ENCODE measurements around the gene SFMBT2. TPM values are rescaled to one million over a fixed set of nuclear protein-coding genes. Genes with fewer than 3 reads are reported as not detected.

Gene SFMBT2
- total and polyA plus RNA-seq, 4 donors, result 2.9 to 11.0 (median 6.5) TPM

DNA sequence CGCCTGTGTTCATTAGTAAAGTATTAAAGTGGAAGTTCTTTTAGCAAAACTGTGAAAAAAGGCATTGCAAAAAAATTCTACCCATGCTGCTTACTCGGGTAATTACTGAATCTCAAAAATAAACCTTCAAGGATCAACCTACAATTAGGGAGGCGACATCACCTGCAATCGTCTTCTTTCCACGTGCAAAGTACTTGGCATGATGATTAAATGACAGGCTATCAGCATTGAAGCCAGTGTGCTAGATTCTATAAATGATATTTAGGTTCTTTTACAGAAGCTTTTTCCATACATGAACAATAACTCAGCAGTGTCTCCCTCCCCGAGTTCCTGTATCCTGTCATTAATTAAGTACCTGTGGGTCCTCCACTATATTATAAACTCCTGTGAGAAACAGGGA lies 105.8 kb downstream of the SFMBT2 start:
- H3K9ac ChIP-seq (ENCODE audit: insufficient read depth in 1 of 2, low read length in 2 of 2), result no peak overlapping the region
- peaks cover 0 to 24% (median 8%) of the 10 kb centered on the region in 5 donors for H3K4me1 ChIP-seq (ENCODE audit: control insufficient read depth in 5 of 5, insufficient read depth in 5 of 5, low read length in 5 of 5)
- no peaks in the 10 kb centered on the region for H3K9me3 ChIP-seq (ENCODE audit: control insufficient read depth in 4 of 4, insufficient read depth in 3 of 4, low read length in 3 of 4)
- WGBS, 2 donors, result 90 to 92% methylated on average over 6 of the region's 6 CpGs
- H3K27ac ChIP-seq (ENCODE audit: low read depth in 1 of 2, low read length in 1 of 2), result no peak overlapping the region
- ATAC-seq (ENCODE audit: insufficient read depth, low FRiP score), result no peak
- no peak for DNase-seq
- H3K36me3 ChIP-seq (ENCODE audit: control insufficient read depth in 4 of 4, insufficient read depth in 4 of 4, low read length in 4 of 4), result peaks cover 0 to 3% (median 0%) of the 10 kb centered on the region in 4 donors
- no peak overlapping the region for H3K4me3 ChIP-seq
- TF ChIP-seq, protein P1, sequence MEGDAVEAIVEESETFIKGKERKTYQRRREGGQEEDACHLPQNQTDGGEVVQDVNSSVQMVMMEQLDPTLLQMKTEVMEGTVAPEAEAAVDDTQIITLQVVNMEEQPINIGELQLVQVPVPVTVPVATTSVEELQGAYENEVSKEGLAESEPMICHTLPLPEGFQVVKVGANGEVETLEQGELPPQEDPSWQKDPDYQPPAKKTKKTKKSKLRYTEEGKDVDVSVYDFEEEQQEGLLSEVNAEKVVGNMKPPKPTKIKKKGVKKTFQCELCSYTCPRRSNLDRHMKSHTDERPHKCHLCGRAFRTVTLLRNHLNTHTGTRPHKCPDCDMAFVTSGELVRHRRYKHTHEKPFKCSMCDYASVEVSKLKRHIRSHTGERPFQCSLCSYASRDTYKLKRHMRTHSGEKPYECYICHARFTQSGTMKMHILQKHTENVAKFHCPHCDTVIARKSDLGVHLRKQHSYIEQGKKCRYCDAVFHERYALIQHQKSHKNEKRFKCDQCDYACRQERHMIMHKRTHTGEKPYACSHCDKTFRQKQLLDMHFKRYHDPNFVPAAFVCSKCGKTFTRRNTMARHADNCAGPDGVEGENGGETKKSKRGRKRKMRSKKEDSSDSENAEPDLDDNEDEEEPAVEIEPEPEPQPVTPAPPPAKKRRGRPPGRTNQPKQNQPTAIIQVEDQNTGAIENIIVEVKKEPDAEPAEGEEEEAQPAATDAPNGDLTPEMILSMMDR (IDR thresholded peaks at IDR 0.05; ENCODE audit: control extremely low read depth, extremely low read depth), result no peak
- H3K27me3 ChIP-seq (ENCODE audit: control insufficient read depth in 3 of 3, insufficient read depth in 3 of 3, low read length in 2 of 3), result no peaks in the 10 kb centered on the region

DNA sequence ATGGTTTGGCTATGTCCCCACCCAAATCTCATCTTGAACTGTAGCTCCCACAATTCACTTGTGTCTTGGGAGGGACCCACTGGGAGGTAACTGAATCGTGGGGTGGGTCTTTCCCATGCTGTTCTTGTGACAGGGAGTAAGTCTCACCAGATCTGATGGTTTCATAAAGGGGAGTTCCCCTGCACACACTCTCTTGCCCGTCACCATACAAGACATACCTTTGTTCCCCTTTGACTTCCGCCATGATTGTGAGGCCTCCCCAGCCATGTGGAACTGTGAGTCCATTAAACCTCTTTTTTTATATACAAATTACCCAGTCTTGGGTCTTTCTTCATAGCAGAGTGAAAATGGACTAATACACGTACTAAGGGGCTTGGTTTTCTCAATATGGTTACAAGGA lies 106.7 kb downstream of the SFMBT2 start:
- 94 to 95% methylated on average over 4 of the region's 4 CpGs for WGBS, 2 donors
- TF ChIP-seq, protein P1 (IDR thresholded peaks at IDR 0.05; ENCODE audit: control extremely low read depth, extremely low read depth), result no peak

DNA sequence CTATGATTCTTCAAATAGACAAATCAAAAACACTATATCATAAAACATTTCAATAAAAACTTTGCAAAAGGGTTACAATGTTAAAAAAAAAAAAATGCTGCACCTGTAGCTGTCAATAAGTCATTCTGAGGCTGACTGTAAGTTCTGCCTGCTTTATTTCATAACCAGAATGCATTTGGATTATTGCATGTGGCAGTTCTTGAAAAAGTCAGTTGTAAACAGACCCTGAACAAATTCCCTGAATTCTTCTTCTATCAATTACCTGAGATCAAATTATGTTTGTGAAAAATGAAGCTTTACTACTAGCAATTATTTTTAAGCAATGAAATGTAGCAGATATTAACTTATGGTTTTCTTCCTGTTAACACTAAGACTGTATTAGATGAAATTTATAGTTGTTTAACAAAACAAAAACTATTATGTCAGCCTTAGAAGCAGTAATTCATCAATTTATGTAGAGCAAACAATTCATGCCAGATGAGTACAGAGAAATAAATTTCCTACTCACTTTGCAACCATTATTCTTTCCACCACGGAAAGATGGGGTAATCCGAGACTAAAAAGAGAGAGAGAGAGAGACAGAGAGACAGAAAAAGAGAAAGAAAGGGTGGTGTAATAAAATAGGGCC lies 107.8 kb downstream of the SFMBT2 start:
- no peak for DNase-seq
- WGBS, 2 donors, result 35 to 71% methylated on average over 2 of the region's 2 CpGs
- no peak overlapping the region for H3K27ac ChIP-seq (ENCODE audit: low read depth in 1 of 2, low read length in 1 of 2)
- TF ChIP-seq, protein P1 (IDR thresholded peaks at IDR 0.05; ENCODE audit: control extremely low read depth, extremely low read depth), result no peak
- no peak for ATAC-seq (ENCODE audit: insufficient read depth, low FRiP score)
- no peak overlapping the region for H3K9ac ChIP-seq (ENCODE audit: insufficient read depth in 1 of 2, low read length in 2 of 2)
- no peaks in the 10 kb centered on the region for H3K9me3 ChIP-seq (ENCODE audit: control insufficient read depth in 4 of 4, insufficient read depth in 3 of 4, low read length in 3 of 4)
- no peaks in the 10 kb centered on the region for H3K27me3 ChIP-seq (ENCODE audit: control insufficient read depth in 3 of 3, insufficient read depth in 3 of 3, low read length in 2 of 3)
- H3K4me1 ChIP-seq (ENCODE audit: control insufficient read depth in 5 of 5, insufficient read depth in 5 of 5, low read length in 5 of 5), result peaks cover 0 to 25% (median 8%) of the 10 kb centered on the region in 5 donors
- H3K36me3 ChIP-seq (ENCODE audit: control insufficient read depth in 4 of 4, insufficient read depth in 4 of 4, low read length in 4 of 4), result no peaks in the 10 kb centered on the region
- H3K4me3 ChIP-seq, result no peak overlapping the region

More for the DNA sequence above, 106.7 kb downstream of the SFMBT2 start:
- H3K9me3 ChIP-seq (ENCODE audit: control insufficient read depth in 4 of 4, insufficient read depth in 3 of 4, low read length in 3 of 4), result no peaks in the 10 kb centered on the region
- ATAC-seq (ENCODE audit: insufficient read depth, low FRiP score), result no peak
- no peak for DNase-seq
- H3K9ac ChIP-seq (ENCODE audit: insufficient read depth in 1 of 2, low read length in 2 of 2), result no peak overlapping the region
- H3K27me3 ChIP-seq (ENCODE audit: control insufficient read depth in 3 of 3, insufficient read depth in 3 of 3, low read length in 2 of 3), result no peaks in the 10 kb centered on the region
- H3K4me3 ChIP-seq, result no peak overlapping the region
- peaks cover 0 to 3% (median 0%) of the 10 kb centered on the region in 4 donors for H3K36me3 ChIP-seq (ENCODE audit: control insufficient read depth in 4 of 4, insufficient read depth in 4 of 4, low read length in 4 of 4)
- peaks cover 0 to 25% (median 6%) of the 10 kb centered on the region in 5 donors for H3K4me1 ChIP-seq (ENCODE audit: control insufficient read depth in 5 of 5, insufficient read depth in 5 of 5, low read length in 5 of 5)
- H3K27ac ChIP-seq (ENCODE audit: low read depth in 1 of 2, low read length in 1 of 2), result no peak overlapping the region

All from lung (tissue), 12 donors.